ENCODE data around the gene GPX4.

Gene GPX4

GRCh38 chr19:1144741-1145140, 40.9 kb downstream of the GPX4 start:
- TF ChIP-seq REST (IDR thresholded peaks at IDR 0.05; ENCODE audit: insufficient read depth in 1 of 2, low read depth in 2 of 2, low read length in 2 of 2): no peak
- TF ChIP-seq SIN3A (IDR thresholded peaks at IDR 0.05; ENCODE audit: borderline replicate concordance, insufficient read depth, low read length): no peak
- TF ChIP-seq FOXP2 (optimal IDR thresholded peaks at IDR 0.05; ENCODE audit: borderline replicate concordance, extremely low read depth, extremely low read length, insufficient read depth): no peak
- no peak for TF ChIP-seq TAF1 (IDR thresholded peaks at IDR 0.05; ENCODE audit: borderline replicate concordance, insufficient read depth, low read length)
- no peak for TF ChIP-seq POLR2AphosphoS5 (IDR thresholded peaks at IDR 0.05; ENCODE audit: low read depth, low read length)

- TF ChIP-seq REST (IDR thresholded peaks at IDR 0.05; ENCODE audit: insufficient read depth in 1 of 2, low read depth in 2 of 2, low read length in 2 of 2) (no peak), TAF1 (IDR thresholded peaks at IDR 0.05; ENCODE audit: borderline replicate concordance, insufficient read depth, low read length) (no peak), FOXP2 (optimal IDR thresholded peaks at IDR 0.05; ENCODE audit: borderline replicate concordance, extremely low read depth, extremely low read length, insufficient read depth) (no peak), POLR2AphosphoS5 (IDR thresholded peaks at IDR 0.05; ENCODE audit: low read depth, low read length) (no peak), SIN3A (IDR thresholded peaks at IDR 0.05; ENCODE audit: borderline replicate concordance, insufficient read depth, low read length) (no peak)
These were observed 42.0 kb downstream of the GPX4 start for GRCh38 chr19:1145635-1146411.

- TF ChIP-seq FOXP2 (optimal IDR thresholded peaks at IDR 0.05; ENCODE audit: borderline replicate concordance, extremely low read depth, extremely low read length, insufficient read depth) (no peak), POLR2AphosphoS5 (IDR thresholded peaks at IDR 0.05; ENCODE audit: low read depth, low read length) (no peak), REST (IDR thresholded peaks at IDR 0.05; ENCODE audit: insufficient read depth in 1 of 2, low read depth in 2 of 2, low read length in 2 of 2) (no peak), TAF1 (IDR thresholded peaks at IDR 0.05; ENCODE audit: borderline replicate concordance, insufficient read depth, low read length) (no peak), SIN3A (IDR thresholded peaks at IDR 0.05; ENCODE audit: borderline replicate concordance, insufficient read depth, low read length) (no peak)
These were observed 42.6 kb downstream of the GPX4 start for GRCh38 chr19:1146412-1146699.

GRCh38 chr19:1146858-1147780, 43.3 kb downstream of the GPX4 start:
- TF ChIP-seq FOXP2 (optimal IDR thresholded peaks at IDR 0.05; ENCODE audit: borderline replicate concordance, extremely low read depth, extremely low read length, insufficient read depth) (no peak), SIN3A (IDR thresholded peaks at IDR 0.05; ENCODE audit: borderline replicate concordance, insufficient read depth, low read length) (no peak)

GRCh38 chr19:1147934-1148549, 44.2 kb downstream of the GPX4 start:
- TF ChIP-seq REST (IDR thresholded peaks at IDR 0.05; ENCODE audit: insufficient read depth in 1 of 2, low read depth in 2 of 2, low read length in 2 of 2) (no peak), FOXP2 (optimal IDR thresholded peaks at IDR 0.05; ENCODE audit: borderline replicate concordance, extremely low read depth, extremely low read length, insufficient read depth) (no peak), POLR2AphosphoS5 (IDR thresholded peaks at IDR 0.05; ENCODE audit: low read depth, low read length) (no peak), SIN3A (IDR thresholded peaks at IDR 0.05; ENCODE audit: borderline replicate concordance, insufficient read depth, low read length) (no peak), TAF1 (IDR thresholded peaks at IDR 0.05; ENCODE audit: borderline replicate concordance, insufficient read depth, low read length) (no peak)
